HG03432 (cell line): ENCODE measurements around the gene LCAT.

Experiments used
- ATAC-seq: cut with Tn5 transposase; IDR thresholded peaks from one replicate; pipeline ENCODE4 v1.9.1; 2021; ENCODE audit warnings: mild to moderate bottlenecking, moderate library complexity; ENCODE audit not compliant: unreplicated experiment

Gene LCAT

GRCh38 chr16:67914758-67915495, 29.0 kb downstream of the LCAT start:
- no peak for ATAC-seq

GRCh38 chr16:67910158-67910557, 33.8 kb downstream of the LCAT start:
- ATAC-seq: no peak

- no peak for ATAC-seq
Measured at GRCh38 chr16:67909056-67909742, 34.7 kb downstream of the LCAT start.

- no peak for ATAC-seq
Measured at GRCh38 chr16:67907397-67908180, 36.3 kb downstream of the LCAT start.

- ATAC-seq: no peak
Measured at GRCh38 chr16:67902831-67903230, 41.1 kb downstream of the LCAT start.

- ATAC-seq: no peak
Measured at GRCh38 chr16:67901734-67902133, 42.2 kb downstream of the LCAT start.

- no peak for ATAC-seq
Measured at GRCh38 chr16:67897231-67897630, 46.7 kb downstream of the LCAT start.

- no peak for ATAC-seq
Measured at GRCh38 chr16:67893743-67894399, 50.0 kb downstream of the LCAT start.

GRCh38 chr16:67892899-67893742, 50.8 kb downstream of the LCAT start, which contains the start of gene PSKH1:
PSKH1 (plus strand) TSS chr16:67893254; CDS start chr16:67908750, 15,496 bp downstream.
- peak; percentile 90 for ATAC-seq

GRCh38 chr16:67892375-67892774, 51.5 kb downstream of the LCAT start:
- no peak for ATAC-seq
